Measurements from ENCODE around the gene HIVEP1. TPM values are rescaled to one million over a fixed set of nuclear protein-coding genes. Genes with fewer than 3 reads are reported as not detected.

HIVEP1 gene
- total RNA-seq, 1 experiment from 2014 or later = 16.7 TPM

DNA sequence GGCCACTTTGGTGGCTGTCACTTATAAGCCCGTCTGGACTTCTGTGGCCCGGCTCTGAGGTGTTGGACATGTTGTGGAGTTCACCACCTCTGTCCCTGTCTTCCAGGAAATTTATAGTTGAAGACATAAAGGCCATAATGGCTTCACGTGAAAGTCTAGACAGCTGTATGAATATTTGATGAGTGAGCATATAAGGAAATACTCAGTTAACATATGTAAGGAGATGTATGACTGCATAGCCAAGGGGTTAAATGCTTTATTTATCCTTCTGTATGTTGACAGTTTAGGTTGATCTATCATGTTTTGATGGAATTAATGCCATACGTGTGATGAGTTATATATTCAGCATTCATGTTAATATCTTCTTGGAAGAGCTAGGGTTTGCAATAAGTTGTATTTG is 16.1 kb downstream of the HIVEP1 start:
- in situ Hi-C loops (cut with HindIII; ENCODE audit: low pct_unique_long_range_greater_than_20kb, low sequenced_read_pairs) (no loop called here), intact Hi-C loops (cut with micrococcal nuclease; ENCODE audit: unreplicated experiment) (no loop called here)
- DNase-seq (ENCODE audit: low read depth, low spot score) (no peak), ATAC-seq (no peak)
- BruUV-seq (replicated peaks) = no TSS peak
- Histone ChIP-seq H3K9me3 (ENCODE audit: control insufficient read depth, insufficient read depth, low read depth, low read length) (peaks cover 5% of the 10 kb centered on the region; the same call in 1 of the 2 replicates), H3K4me1 (ENCODE audit: control insufficient read depth, insufficient read depth, low read length) (no peaks in the 10 kb centered on the region), H3K36me3 (ENCODE audit: control insufficient read depth, insufficient read depth, low read length) (no peaks in the 10 kb centered on the region; the same call in 1 of the 2 replicates), H3K27me3 (ENCODE audit: control insufficient read depth, insufficient read depth, low read length) (no peaks in the 10 kb centered on the region), H3K4me3 (ENCODE audit: low read depth in 2 of 2, low read length in 2 of 2) (no peak overlapping the region), H3K27ac (ENCODE audit: low read length) (no peak overlapping the region)
- TF ChIP-seq SIN3A (IDR thresholded peaks at IDR 0.05; ENCODE audit: borderline replicate concordance, insufficient read depth, low read depth, low read length) = no peak
- CTCF ChIA-PET = no interaction called here
- POLR2A ChIA-PET = interaction anchor here (0.6 to 0.7 kb wide), 2 partner anchors 113 to 247 kb away, joined by 3 to 4 read pairs; no protein-coding TSS in a partner anchor

DNA sequence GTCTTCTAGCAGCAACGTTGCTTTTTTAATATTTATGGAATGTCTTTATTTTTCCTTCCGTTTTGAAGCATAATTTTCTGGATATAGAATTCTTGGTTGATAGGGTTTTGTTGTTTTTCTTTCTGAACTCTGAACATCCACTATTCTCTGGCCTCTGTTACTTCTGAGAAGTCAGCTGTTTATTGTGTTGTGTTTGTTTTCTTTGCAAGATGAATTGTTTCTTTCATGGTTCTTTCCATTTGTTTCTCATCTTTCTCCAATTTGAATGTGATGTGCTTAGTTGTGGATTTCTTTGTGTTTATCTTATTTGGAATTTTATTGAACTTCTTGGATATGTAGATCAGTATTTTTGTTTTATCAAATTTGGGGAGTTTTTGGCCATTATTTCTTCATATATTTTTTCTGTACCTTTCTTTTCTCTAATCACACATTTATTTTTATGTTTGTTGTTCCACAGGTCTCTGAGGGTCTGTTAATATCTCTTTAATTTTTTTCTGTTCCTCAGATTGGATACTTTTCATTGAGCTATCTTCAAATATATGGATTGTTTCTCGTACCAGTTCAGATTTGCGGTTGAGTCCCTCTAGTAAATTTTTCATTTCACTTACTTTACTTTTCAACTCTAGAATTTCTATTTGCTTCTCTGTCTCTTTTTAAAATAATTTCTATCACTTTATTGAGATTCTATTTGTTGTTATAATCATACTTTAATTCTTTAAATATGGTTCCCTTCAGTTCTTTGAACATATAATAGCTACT is 18.0 kb downstream of the HIVEP1 start:
- no TSS peak for BruUV-seq (replicated peaks)
- Histone ChIP-seq H3K27ac (ENCODE audit: low read length) (no peak overlapping the region), H3K36me3 (ENCODE audit: control insufficient read depth, insufficient read depth, low read length) (no peaks in the 10 kb centered on the region), H3K27me3 (ENCODE audit: control insufficient read depth, insufficient read depth, low read length) (no peaks in the 10 kb centered on the region), H3K4me3 (ENCODE audit: low read depth in 2 of 2, low read length in 2 of 2) (no peak overlapping the region), H3K4me1 (ENCODE audit: control insufficient read depth, insufficient read depth, low read length) (no peaks in the 10 kb centered on the region), H3K9me3 (ENCODE audit: control insufficient read depth, insufficient read depth, low read depth, low read length) (peaks cover 5% of the 10 kb centered on the region; the same call in 1 of the 2 replicates)
- POLR2A ChIA-PET = no interaction called here
- no peak for TF ChIP-seq TCF7L2 (IDR thresholded peaks at IDR 0.05; ENCODE audit: low read depth, low read length)
- TF ChIP-seq, protein P1, sequence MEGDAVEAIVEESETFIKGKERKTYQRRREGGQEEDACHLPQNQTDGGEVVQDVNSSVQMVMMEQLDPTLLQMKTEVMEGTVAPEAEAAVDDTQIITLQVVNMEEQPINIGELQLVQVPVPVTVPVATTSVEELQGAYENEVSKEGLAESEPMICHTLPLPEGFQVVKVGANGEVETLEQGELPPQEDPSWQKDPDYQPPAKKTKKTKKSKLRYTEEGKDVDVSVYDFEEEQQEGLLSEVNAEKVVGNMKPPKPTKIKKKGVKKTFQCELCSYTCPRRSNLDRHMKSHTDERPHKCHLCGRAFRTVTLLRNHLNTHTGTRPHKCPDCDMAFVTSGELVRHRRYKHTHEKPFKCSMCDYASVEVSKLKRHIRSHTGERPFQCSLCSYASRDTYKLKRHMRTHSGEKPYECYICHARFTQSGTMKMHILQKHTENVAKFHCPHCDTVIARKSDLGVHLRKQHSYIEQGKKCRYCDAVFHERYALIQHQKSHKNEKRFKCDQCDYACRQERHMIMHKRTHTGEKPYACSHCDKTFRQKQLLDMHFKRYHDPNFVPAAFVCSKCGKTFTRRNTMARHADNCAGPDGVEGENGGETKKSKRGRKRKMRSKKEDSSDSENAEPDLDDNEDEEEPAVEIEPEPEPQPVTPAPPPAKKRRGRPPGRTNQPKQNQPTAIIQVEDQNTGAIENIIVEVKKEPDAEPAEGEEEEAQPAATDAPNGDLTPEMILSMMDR (IDR thresholded peaks at IDR 0.05) = no peak
- TF ChIP-seq, protein P2, sequence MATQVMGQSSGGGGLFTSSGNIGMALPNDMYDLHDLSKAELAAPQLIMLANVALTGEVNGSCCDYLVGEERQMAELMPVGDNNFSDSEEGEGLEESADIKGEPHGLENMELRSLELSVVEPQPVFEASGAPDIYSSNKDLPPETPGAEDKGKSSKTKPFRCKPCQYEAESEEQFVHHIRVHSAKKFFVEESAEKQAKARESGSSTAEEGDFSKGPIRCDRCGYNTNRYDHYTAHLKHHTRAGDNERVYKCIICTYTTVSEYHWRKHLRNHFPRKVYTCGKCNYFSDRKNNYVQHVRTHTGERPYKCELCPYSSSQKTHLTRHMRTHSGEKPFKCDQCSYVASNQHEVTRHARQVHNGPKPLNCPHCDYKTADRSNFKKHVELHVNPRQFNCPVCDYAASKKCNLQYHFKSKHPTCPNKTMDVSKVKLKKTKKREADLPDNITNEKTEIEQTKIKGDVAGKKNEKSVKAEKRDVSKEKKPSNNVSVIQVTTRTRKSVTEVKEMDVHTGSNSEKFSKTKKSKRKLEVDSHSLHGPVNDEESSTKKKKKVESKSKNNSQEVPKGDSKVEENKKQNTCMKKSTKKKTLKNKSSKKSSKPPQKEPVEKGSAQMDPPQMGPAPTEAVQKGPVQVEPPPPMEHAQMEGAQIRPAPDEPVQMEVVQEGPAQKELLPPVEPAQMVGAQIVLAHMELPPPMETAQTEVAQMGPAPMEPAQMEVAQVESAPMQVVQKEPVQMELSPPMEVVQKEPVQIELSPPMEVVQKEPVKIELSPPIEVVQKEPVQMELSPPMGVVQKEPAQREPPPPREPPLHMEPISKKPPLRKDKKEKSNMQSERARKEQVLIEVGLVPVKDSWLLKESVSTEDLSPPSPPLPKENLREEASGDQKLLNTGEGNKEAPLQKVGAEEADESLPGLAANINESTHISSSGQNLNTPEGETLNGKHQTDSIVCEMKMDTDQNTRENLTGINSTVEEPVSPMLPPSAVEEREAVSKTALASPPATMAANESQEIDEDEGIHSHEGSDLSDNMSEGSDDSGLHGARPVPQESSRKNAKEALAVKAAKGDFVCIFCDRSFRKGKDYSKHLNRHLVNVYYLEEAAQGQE (IDR thresholded peaks at IDR 0.05; ENCODE audit: insufficient read depth in 1 of 2, low read depth in 2 of 2, low read length in 1 of 2) = no peak
- TF ChIP-seq SIN3A (IDR thresholded peaks at IDR 0.05; ENCODE audit: borderline replicate concordance, insufficient read depth, low read depth, low read length) = no peak
- no peak for TF ChIP-seq POLR2AphosphoS5 (IDR thresholded peaks at IDR 0.05; ENCODE audit: low read depth, low read length)
- CTCF ChIA-PET = no interaction called here
- no peak for ATAC-seq
- no peak for DNase-seq (ENCODE audit: low read depth, low spot score)
- in situ Hi-C loops (cut with HindIII; ENCODE audit: low pct_unique_long_range_greater_than_20kb, low sequenced_read_pairs) (no loop called here), intact Hi-C loops (cut with micrococcal nuclease; ENCODE audit: unreplicated experiment) (no loop called here)

DNA sequence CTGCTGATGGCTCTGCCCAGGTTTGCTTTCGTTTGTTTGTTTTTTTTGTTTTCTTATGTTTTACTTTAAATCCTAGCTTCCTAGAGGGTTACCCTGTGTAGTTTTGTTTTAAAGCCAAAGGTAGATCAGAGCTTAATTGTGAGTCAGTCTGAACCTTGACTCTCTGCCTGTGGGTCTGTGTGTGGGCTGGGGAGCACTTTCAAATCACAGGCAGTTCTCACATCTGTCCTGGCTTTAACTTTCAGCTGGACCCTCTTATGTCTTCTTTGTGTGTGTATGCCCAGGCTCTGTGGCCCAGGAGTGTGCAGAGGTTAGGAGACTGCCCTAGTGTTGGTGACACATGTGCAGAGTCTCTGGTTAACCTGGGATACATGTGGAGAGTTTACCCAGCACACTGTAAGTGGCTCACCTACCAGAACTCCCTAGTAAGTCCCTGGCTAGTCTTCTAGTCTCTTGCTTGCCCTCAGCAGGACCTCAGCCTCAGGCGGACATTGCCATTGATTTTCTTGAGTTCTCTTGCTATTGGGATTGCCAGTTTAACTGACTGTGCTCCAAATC is 19.0 kb downstream of the HIVEP1 start:
- Histone ChIP-seq H3K4me3 (ENCODE audit: low read depth in 2 of 2, low read length in 2 of 2) (no peak overlapping the region), H3K4me1 (ENCODE audit: control insufficient read depth, insufficient read depth, low read length) (no peaks in the 10 kb centered on the region), H3K27ac (ENCODE audit: low read length) (no peak overlapping the region; the same call in 1 of the 2 replicates), H3K9me3 (ENCODE audit: control insufficient read depth, insufficient read depth, low read depth, low read length) (peaks cover 5% of the 10 kb centered on the region; the same call in 1 of the 2 replicates), H3K27me3 (ENCODE audit: control insufficient read depth, insufficient read depth, low read length) (no peaks in the 10 kb centered on the region), H3K36me3 (ENCODE audit: control insufficient read depth, insufficient read depth, low read length) (no peaks in the 10 kb centered on the region)
- no peak for TF ChIP-seq POLR2AphosphoS5 (IDR thresholded peaks at IDR 0.05; ENCODE audit: low read depth, low read length)
- no peak for TF ChIP-seq SIN3A (IDR thresholded peaks at IDR 0.05; ENCODE audit: borderline replicate concordance, insufficient read depth, low read depth, low read length)
- TF ChIP-seq TCF7L2 (IDR thresholded peaks at IDR 0.05; ENCODE audit: low read depth, low read length) = no peak
- TF ChIP-seq, protein P2 (IDR thresholded peaks at IDR 0.05; ENCODE audit: insufficient read depth in 1 of 2, low read depth in 2 of 2, low read length in 1 of 2) = no peak
- TF ChIP-seq, protein P1 (IDR thresholded peaks at IDR 0.05) = no peak
- BruUV-seq (replicated peaks) = no TSS peak
- in situ Hi-C loops (cut with HindIII; ENCODE audit: low pct_unique_long_range_greater_than_20kb, low sequenced_read_pairs) = no loop called here
- ATAC-seq = no peak; the same call in 1 of the 2 replicates
- ChIA-PET CTCF (no interaction called here), POLR2A (interaction anchor here (0.6 to 0.7 kb wide), 2 partner anchors 11 to 12 kb away, joined by 4 to 5 read pairs; no protein-coding TSS in a partner anchor)
- no peak for DNase-seq (ENCODE audit: low read depth, low spot score)
- intact Hi-C loops (cut with micrococcal nuclease; ENCODE audit: unreplicated experiment) = no loop called here

All from Panc1 (cell line).